GM12878 (cell line): ENCODE results near the gene PRSS12. TPM values are rescaled to one million over a fixed set of nuclear protein-coding genes. Genes with fewer than 3 reads are reported as not detected.

Experiments used
- ATAC-seq: fragments of 200-7000 bp; cut with Tn5 transposase; 3 replicates; pipeline ENCODE4 v1.9.1; 2020; ENCODE audit warnings: mild to moderate bottlenecking, moderate library complexity
- BruUV-seq: library from RNA; stranded (reverse); fragments of 400-500 nt; replicated peaks from 2 replicates; lab custom pipeline; 2021; lab: Mats Ljungman, UMichigan
- CTCF ChIA-PET: fragments of 300-600 bp; sonication (Branson Sonifier 250); formaldehyde crosslinking; extraction: SDS; loops from one replicate; lab custom pipeline; 2021; ENCODE audit warnings: inconsistent platforms; lab: Yijun Ruan, JAX
- POLR2A ChIA-PET: fragments of 350-600 bp; formaldehyde crosslinking; extraction: SDS; loops from one replicate; lab custom pipeline; 2021; ENCODE audit warnings: inconsistent platforms; lab: Charles Lee
- RAD21 ChIA-PET: fragments of 300-600 bp; sonication (Branson Sonifier 250); formaldehyde crosslinking; loops from one replicate; lab custom pipeline; 2023; ENCODE audit warnings: antibody characterized with exemption; ENCODE audit not compliant: unreplicated experiment; lab: Charles Lee
- SMC1A ChIA-PET: fragments of 300-600 bp; sonication (Branson Sonifier 250); formaldehyde crosslinking; loops from one replicate; lab custom pipeline; 2023; ENCODE audit not compliant: unreplicated experiment, uncharacterized antibody; lab: Charles Lee
- DNase-seq: peaks from one replicate; pipeline ENCODE4 v3.0.0-alpha.2; 2011; ENCODE audit warnings: low read depth, low spot score
- FAIRE-seq: peaks from 3 replicates; lab custom pipeline; 2011; peaks lifted over from hg19 to GRCh38; lab: Jason Lieb, UNC
- H2AFZ ChIP-seq: 2 replicates; pipeline ENCODE4 v1.6.0; 2011; ENCODE audit warnings: low read depth, low read length, control low read depth; ENCODE audit not compliant: control insufficient read depth
- H3K27ac ChIP-seq: 2 replicates; pipeline ENCODE4 v1.5.1; 2011; ENCODE audit warnings: control low read depth; ENCODE audit not compliant: control insufficient read depth, insufficient read depth
- H3K27me3 ChIP-seq, 2 experiments: replicated peaks in 1 of 2; 2 replicates each; pipeline versions ENCODE4 v1.6.0 to v1.6.1; 2011; ENCODE audit warnings: low read length in 1 of 2; ENCODE audit not compliant: control insufficient read depth in 2 of 2, insufficient read depth in 2 of 2
- H3K36me3 ChIP-seq, 2 experiments: 2 replicates each; pipeline ENCODE4 v1.5.1; 2011; ENCODE audit warnings: low read length in 1 of 2; ENCODE audit not compliant: control insufficient read depth in 2 of 2, insufficient read depth in 2 of 2
- H3K4me1 ChIP-seq: 2 replicates; pipeline ENCODE4 v1.6.1; 2011; ENCODE audit warnings: mild to moderate bottlenecking, low read length, moderate library complexity, mixed read lengths; ENCODE audit not compliant: control insufficient read depth, insufficient read depth
- H3K4me2 ChIP-seq: 2 replicates; pipeline ENCODE4 v1.6.0; 2011; ENCODE audit warnings: control low read depth; ENCODE audit not compliant: control insufficient read depth, insufficient read depth
- H3K4me3 ChIP-seq: fragments of 200-600 bp; sonication (generic); 2 replicates; pipeline ENCODE4 v1.5.1; 2016
- H3K79me2 ChIP-seq: 2 replicates; pipeline ENCODE4 v1.6.0; 2011; ENCODE audit warnings: low read length; ENCODE audit not compliant: control insufficient read depth, insufficient read depth
- H3K9ac ChIP-seq: 2 replicates; pipeline ENCODE4 v1.8.0; 2011; ENCODE audit warnings: low read length, control low read depth, mixed read lengths; ENCODE audit not compliant: control insufficient read depth, insufficient read depth
- H3K9me3 ChIP-seq: replicated peaks from 3 replicates; pipeline ENCODE4 v1.5.1; 2011; ENCODE audit warnings: mild to moderate bottlenecking, low read length; ENCODE audit not compliant: control insufficient read depth, insufficient read depth
- H4K20me1 ChIP-seq: 2 replicates; pipeline ENCODE4 v1.6.0; 2011; ENCODE audit not compliant: control insufficient read depth, insufficient read depth
- BCLAF1 ChIP-seq: fragments of 450-650 bp; IDR thresholded peaks from 2 replicates; pipeline ENCODE4 v1.6.1; 2017; ENCODE audit warnings: antibody characterized with exemption, mild to moderate bottlenecking, moderate library complexity
- E2F4 ChIP-seq: IDR thresholded peaks from 2 replicates; pipeline ENCODE4 v1.6.1; 2012; ENCODE audit warnings: low read depth, low read length, improper control_type of control experiment
- NKRF ChIP-seq: fragments of 450-650 bp; conservative IDR thresholded peaks from 2 replicates; pipeline ENCODE4 v1.6.1; 2017; ENCODE audit warnings: mild to moderate bottlenecking, moderate library complexity
- POLR2AphosphoS5 ChIP-seq: IDR thresholded peaks from 2 replicates; pipeline ENCODE4 v1.6.1; 2011; ENCODE audit warnings: mild to moderate bottlenecking, low read length, inconsistent platforms
- USF1 ChIP-seq: IDR thresholded peaks from 2 replicates; pipeline ENCODE4 v1.6.1; 2011; ENCODE audit warnings: borderline replicate concordance, low read depth, mild to moderate bottlenecking, moderate library complexity, mixed read lengths, low read length; ENCODE audit not compliant: insufficient read depth; ENCODE audit errors: extremely low read length
- ZBTB40 ChIP-seq: fragments of 450-650 bp; IDR thresholded peaks from 2 replicates; pipeline ENCODE4 v1.6.1; 2016; ENCODE audit warnings: mild to moderate bottlenecking, moderate library complexity, borderline replicate concordance
- WGBS: methylation state at CpG from one replicate; pipeline ENCODE4 v1.1.6; 2016; ENCODE audit warnings: low lambda C conversion rate; ENCODE audit not compliant: insufficient replicate concordance, insufficient coverage; ENCODE audit errors: missing lambda C conversion rate; 5-methylcytosine and 5-hydroxymethylcytosine counted together
- in situ Hi-C: fragments of 300-500 bp; cut with MboI; formaldehyde crosslinking; loops from 9 replicates; pipeline ENCODE4 v1.14.3; 2018; ENCODE audit warnings: mixed read lengths
- intact Hi-C: fragments of 100-400 bp; cut with micrococcal nuclease; formaldehyde crosslinking; loops from one replicate; pipeline ENCODE4 v1.14.2; 2022; ENCODE audit not compliant: unreplicated experiment
- polyA plus RNA-seq, 11 experiments: library from polyadenylated mRNA; depleted of rRNA in 4 of 11; unstranded in 6 of 11; stranded (reverse) in 5 of 11; fragments of >200 nt; fragmentation: Nextera tagmentation in 4 of 11; fragmentation: Illumina TruSeq in 1 of 11; extraction: Ambion mirVana in 4 of 11; extraction: Trizol in 1 of 11; gene quantifications; 1 replicate in 1 of 11; 2 replicates in 10 of 11; pipeline versions ENCODE4 v1.2.1 to v1.2.3, GENCODE V29; 2011 to 2016; ENCODE audit warnings: inconsistent platforms in 2 of 11, missing spikeins in 2 of 11, low read depth in 1 of 11
- total RNA-seq, 4 experiments: library from RNA; depleted of rRNA in 3 of 4; stranded (reverse); fragments of >200 nt in 3 of 4; fragmentation: Illumina TruSeq in 1 of 4; extraction: Trizol in 1 of 4; gene quantifications; 2 replicates each; pipeline versions ENCODE4 v1.2.1 to v1.2.3, GENCODE V29; 2013 to 2021

Gene PRSS12
- total and polyA plus RNA-seq, 10 of the 15 experiments (the other 5 are each of a cell fraction or from before 2014, with no cell fraction given), result 0.04 to 0.34 (median 0.11) TPM; not detected in 2

GRCh38 chr4:118327554-118328241, 25.1 kb downstream of the PRSS12 start:
- DNase-seq (no peak), FAIRE-seq (no peak), ATAC-seq (no peak)
- ChIA-PET RAD21 (no interaction called here), CTCF (interaction anchor here (1.2 kb wide), 1 partner anchor 31 kb away, joined by 3 read pairs; no protein-coding TSS in a partner anchor), POLR2A (interaction anchor here (0.5 kb wide), 1 partner anchor 1338 kb away, joined by 6 read pairs; no protein-coding TSS in a partner anchor), SMC1A (interaction anchor here (1.0 to 1.3 kb wide), 3 partner anchors 10 to 26 kb away, joined by 3 to 5 read pairs (median 3); partner anchors contain the start of gene PRSS12)
- Histone ChIP-seq H3K27ac (no peak overlapping the region), H3K4me3 (no peak overlapping the region), H3K4me2 (no peak overlapping the region), H2AFZ (no peak overlapping the region), H3K79me2 (no peaks in the 10 kb centered on the region), H3K36me3 (no peaks in the 10 kb centered on the region), H3K9ac (no peak overlapping the region), H3K27me3 (peaks cover 0 to 2% of the 10 kb centered on the region in 2 experiments; a peak in 1 of 4 replicates), H3K9me3 (no peaks in the 10 kb centered on the region), H3K4me1 (no peaks in the 10 kb centered on the region), H4K20me1 (no peaks in the 10 kb centered on the region)
- intact Hi-C loops, result no loop called here
- no TSS peak for BruUV-seq
- WGBS, result 63% methylated on average over 4 of the region's 4 CpGs
- TF ChIP-seq USF1, result no peak
- TF ChIP-seq NKRF, result no peak
- TF ChIP-seq E2F4, result no peak
- TF ChIP-seq POLR2AphosphoS5, result no peak
- TF ChIP-seq BCLAF1, result no peak
- TF ChIP-seq ZBTB40, result no peak
- in situ Hi-C loops, result no loop called here
